Eye (tissue), 1 donor: ENCODE data around the gene RNF152.

Source experiments
- DNase-seq: peaks from one replicate; pipeline ENCODE4 v3.0.0-alpha.2; 2015

RNF152 gene

GRCh38 chr18:61852496-61852895 is 40.3 kb downstream of the RNF152 start:
- no peak for DNase-seq

GRCh38 chr18:61851940-61852451 is 40.8 kb downstream of the RNF152 start:
- no peak for DNase-seq

DNA sequence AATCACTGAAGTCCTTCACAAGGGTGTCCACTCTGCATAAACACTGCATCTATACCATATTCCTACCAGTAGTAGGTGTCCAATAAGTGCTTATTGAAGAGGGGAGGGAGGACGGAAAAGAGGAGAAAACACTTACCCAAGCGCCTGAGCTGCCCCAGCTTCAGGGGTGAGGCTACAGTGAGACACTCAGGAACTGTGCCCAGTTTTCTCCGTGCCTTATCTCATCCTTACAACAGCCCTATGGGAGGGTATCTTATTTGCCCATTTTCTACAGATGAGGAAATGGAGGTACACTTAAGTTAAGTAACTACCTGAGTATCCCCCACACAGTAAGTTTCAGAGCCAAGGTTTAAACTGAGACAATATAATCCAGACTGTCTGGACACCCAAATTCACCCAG is 41.5 kb downstream of the RNF152 start:
- no peak for DNase-seq

GRCh38 chr18:61850756-61851155 is 42.1 kb downstream of the RNF152 start:
- DNase-seq: no peak

DNA sequence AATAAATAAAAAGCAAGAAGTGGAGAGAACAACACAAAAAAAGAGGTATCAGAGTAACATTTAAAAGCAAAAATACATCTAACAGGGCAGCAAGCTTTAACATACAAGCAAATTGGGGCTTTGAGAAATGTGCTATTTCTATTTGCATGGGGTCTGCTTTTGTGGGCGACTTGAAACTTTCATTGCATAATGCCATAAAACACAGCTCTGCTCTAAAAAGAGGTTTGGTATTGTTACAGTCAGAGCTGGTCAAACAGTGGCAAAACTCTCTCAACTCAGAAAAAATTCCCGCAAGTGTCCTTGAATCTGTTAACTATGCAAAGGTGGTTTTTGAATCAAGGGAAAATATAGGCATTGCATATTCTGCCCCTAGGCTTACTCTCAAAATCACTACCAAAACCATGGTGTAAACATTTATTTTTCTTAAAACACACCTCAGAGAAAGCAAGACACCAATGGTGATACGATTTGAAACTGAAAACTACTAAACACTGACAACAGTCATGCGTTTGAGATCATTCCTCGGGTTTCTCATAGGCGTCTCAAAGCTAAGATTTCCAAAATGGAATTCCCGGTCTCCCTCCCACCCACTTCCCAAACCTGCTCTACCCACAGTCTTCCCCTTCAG is 45.5 kb downstream of the RNF152 start:
- no peak for DNase-seq

DNA sequence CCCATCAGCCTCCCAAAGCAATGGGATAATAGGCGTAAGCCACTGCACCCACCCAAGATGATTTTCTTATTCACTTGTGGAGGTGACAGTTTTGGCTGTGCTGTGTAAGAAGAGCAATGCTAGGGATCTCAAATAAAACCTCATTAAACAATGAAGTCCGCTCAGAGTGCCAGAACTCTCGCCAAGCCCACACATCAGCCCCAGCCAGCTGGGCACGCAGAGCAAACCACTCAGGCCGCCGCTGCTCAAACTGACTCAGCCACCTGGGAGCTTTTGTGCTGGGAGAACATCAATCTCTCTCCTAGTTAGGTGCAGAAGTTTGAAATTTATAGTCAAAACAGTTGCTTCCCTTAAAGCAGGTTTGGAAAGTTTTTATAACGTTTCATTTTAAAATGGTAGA is 47.6 kb downstream of the RNF152 start:
- DNase-seq: no peak

DNA sequence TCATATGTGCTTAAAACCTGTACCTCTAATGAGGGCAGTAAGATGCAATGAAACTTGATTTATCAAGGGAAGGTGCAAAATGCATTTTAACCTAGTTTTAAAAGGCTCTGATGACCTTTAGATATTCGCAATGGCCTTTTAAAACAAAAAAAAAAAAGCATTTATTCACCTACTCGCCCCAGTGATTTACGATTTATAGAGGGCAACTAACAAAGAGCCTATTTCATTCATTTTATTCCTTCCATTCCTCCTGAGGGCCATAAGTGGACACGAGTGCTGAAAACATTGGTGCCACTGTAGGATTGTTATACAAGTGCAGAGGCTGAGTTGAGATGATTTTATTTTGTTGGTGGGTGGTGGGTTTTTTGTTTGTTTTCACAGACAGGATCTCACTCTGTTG is 48.1 kb downstream of the RNF152 start:
- DNase-seq: no peak

DNA sequence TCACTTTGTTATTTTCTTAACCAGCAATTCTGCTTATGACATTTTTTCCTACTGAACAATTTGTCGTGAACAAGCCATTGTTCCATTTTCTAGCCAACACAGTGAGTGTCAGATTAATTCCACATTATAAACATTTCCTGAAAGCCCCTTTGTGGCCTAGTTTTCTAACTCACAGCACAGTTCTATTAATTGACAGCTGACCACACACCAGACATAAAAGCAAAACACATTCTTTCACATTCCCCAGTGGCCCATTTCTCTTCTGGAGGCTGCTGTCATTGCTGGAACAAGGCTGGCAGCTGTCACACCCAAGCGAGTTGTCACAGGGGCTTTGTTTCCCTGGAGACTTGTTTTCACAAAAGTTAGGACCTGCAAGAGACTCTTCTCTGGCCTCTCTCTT is 50.7 kb downstream of the RNF152 start:
- peak; percentile 93 for DNase-seq

GRCh38 chr18:61841706-61842105 is 51.1 kb downstream of the RNF152 start:
- no peak for DNase-seq

GRCh38 chr18:61840324-61840723 is 52.5 kb downstream of the RNF152 start:
- DNase-seq: no peak

DNA sequence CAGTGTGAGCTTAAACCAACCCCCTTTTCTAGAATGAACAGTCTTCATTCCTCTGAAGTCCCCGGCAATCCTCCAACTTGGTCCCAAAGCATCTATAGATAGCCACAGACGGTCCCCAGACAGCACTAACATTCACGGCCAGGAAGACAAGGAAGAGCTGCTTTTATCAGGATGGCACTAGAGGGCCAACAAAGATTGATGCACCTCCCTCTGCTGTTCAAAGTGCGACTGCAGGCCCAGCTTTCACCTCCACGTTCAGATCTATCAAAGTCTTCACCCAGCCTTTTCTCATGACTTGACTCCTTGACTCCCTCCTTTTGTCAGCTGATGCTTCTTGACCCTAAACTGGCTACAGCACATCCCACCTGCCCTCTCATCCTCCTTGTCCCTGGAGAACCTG is 54.3 kb downstream of the RNF152 start:
- DNase-seq: no peak

DNA sequence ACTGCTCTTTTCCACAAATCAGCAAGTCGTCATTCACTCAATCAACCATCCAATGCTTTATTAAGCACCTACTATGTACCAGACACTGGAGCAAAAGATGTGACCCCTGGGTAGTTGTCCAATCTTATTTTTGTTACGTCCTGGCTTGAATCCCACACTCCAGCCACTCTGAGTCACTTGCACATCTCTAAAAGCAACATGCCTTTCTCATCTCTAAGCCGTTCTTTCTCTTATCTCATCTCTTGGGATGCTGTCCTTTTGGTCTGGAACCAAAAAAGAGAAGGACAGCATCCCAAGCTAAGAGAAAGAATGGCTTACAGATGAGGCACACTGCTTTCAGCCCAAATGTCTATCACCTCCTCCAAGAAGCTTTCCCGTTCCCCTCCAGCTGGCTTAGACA is 58.8 kb downstream of the RNF152 start:
- DNase-seq: no peak

DNA sequence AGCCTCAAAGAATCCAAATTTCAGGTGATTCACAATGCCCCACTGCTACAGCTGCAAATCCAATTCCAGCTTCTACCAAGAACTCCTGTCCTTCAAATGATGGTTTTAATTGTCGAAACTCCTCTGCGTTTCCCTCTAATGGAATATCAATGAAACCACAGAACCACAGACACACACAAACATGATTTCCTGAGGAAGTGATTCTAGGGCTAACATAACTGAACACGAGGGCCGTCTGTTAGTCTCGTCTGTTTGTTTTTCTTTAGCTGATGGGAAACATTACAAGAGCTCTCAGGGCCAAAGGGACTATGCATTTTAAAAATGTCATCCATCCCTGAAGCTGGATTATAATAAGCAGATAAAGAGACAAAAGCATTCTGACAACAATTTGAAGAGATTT is 59.4 kb downstream of the RNF152 start:
- no peak for DNase-seq

- no peak for DNase-seq
Measured at GRCh38 chr18:61832858-61833257, 59.9 kb downstream of the RNF152 start.

GRCh38 chr18:61831071-61831470 is 61.7 kb downstream of the RNF152 start:
- peak; percentile 30 for DNase-seq

DNA sequence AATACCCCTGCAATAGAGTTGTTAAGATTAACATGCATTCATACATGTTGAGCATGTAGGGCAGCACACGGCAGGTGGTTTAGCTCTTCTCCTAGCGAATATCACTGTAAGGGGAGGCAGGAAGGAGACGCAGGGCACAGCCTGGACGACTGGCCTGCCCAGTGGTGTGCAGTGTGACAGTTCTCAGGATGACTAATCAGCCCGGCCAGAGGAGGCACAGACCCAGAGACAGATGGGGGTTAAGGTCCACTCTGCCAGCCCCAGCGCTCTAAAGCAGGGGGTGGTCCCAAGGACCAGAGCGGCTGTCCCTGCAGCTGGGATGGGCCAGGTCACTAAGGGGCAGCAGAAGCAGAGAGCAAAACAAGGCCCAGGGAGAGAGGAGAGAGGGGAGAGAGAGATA is 63.7 kb downstream of the RNF152 start:
- DNase-seq: no peak

DNA sequence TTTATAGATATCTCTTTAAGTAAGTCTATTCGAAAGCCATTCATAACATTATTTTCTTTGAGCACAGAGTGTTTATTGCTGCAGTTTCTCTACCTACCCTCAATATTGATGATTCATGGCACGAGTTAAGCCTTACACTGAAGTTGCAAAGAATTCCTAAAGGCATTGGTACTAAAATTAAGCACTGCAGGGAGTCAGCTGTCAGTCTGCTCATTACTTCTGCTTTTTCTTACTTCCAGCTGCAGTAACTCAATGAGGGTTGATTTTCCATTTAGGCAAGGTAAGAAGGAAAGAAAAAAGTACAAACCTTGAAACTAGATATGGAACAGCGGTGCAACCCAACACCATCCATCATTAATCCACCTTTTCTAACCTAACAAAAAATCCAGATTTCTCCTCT is 65.2 kb downstream of the RNF152 start:
- no peak for DNase-seq

DNA sequence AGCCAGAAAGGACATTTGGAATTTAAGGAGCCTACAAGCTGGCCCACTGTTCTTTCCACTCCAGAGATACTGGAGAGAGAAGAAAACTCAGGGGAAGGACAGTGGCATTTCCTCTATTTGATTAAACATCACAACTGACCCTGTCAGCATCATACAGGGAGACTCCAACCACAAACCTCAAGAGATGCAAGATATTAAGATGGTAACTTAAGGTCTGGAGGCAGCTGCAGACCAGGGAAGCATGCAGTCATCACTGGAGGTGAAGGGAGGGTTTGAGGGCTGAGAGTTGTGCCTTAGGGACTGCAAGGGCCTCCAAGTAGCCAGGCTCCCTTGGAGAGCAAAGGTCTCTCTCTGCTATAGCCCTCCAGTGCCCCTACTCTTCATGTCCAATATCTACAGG is 67.4 kb downstream of the RNF152 start:
- peak; percentile 12 for DNase-seq

GRCh38 chr18:61824733-61825363 is 68.0 kb downstream of the RNF152 start:
- DNase-seq: no peak

GRCh38 chr18:61823595-61823994 is 69.2 kb downstream of the RNF152 start:
- DNase-seq: no peak

- DNase-seq: no peak
Measured at GRCh38 chr18:61822879-61823278, 69.9 kb downstream of the RNF152 start.

DNA sequence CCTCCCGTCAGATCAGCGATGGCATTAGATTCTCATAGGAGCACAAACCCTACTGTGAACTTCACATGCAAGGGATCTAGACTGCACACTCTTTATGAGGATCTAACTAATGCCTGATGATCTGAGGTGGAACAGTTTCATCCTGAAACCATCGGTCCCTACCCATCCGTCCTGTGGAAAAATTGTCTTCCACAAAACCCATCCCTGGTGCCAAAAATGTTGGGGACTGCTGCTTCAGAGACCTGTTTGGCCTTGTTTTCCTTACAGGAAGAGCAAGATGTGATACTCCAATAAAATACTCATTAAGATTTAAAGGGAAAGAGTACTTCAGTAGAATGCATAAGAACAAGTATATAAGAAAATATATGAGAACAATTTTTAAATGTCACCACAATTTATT is 71.1 kb downstream of the RNF152 start:
- no peak for DNase-seq

DNA sequence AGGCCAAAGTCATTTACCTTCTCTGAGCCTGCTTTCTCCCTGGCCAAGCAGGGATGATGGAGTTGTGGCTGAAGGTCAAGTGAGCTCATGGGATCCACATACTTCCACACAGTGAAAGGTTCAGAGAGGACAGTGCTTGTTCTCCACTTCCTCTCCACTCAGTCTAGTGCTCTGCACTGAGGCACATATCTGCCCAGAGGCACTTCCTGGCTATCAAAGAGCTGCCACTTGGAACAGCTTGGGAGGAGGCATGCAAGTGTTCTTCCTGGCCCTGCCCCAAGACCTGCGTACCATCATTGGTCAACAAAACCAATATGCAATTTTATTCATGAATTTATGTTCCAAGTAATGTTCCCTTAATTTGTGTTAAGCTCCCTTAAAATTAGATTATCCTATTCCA is 71.9 kb downstream of the RNF152 start:
- DNase-seq: no peak

DNA sequence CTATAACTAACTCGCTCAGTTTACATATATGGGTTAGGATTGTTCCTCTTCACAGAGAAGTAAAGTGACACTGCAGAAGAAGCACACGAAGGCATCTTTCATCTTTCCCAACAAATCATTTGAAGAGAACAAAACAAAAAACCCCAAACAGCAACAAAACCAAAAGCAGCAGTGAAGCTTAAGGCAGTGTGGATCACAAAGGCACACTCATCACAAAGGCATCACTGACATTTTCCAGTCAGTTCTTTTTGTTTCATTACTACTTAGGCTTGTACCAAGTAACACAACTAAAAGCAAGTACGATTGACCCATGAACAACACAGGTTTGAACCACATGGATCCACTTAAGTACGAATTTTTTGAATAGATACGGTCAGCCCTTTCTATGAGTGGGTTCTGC is 75.7 kb downstream of the RNF152 start:
- no peak for DNase-seq

DNA sequence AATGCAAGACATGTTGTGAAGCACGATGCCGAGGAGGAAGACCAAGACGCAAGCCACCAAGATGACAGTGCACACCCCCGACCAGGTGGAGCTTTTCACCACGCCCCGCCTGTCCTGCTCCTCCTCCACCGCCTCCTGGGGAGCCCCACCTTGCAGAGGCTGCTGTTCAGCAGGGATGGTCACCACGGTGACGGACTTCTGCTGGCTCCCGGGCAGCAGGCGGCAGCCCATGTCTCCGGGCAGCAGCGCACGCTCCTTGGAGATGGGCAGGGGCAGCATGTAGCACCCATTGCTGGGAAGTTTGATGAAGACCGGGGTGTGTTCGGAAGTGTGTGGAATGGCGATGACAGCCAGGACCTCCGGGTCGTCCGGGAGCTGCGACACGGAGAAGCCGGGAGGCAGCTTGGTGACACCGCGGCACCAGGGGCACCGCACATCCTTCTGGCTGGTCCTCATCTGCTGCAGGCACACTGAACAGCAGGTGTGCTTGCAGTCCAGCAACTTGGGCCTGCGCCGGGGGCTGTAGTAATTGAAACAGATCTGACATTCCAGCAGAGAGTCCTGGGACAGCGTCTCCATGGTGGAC is 76.8 kb downstream of the RNF152 start:
- no peak for DNase-seq
